OCI-LY7 (cell line): ENCODE data around the gene PTPN13. TPM values are rescaled to one million over a fixed set of nuclear protein-coding genes. Genes with fewer than 3 reads are reported as not detected.

Source experiments
- BruUV-seq: library from RNA; stranded (reverse); fragments of 400-500 nt; replicated peaks from 2 replicates; lab custom pipeline; 2021; lab: Mats Ljungman, UMichigan
- CTCF ChIA-PET: fragments of 300-600 bp; sonication (Branson Sonifier 250); formaldehyde crosslinking; loops from one replicate; lab custom pipeline; 2022; ENCODE audit warnings: antibody characterized with exemption; ENCODE audit not compliant: unreplicated experiment; lab: Charles Lee
- POLR2A ChIA-PET: fragments of 300-600 bp; sonication (Branson Sonifier 250); formaldehyde crosslinking; loops from one replicate; lab custom pipeline; 2022; ENCODE audit warnings: antibody characterized with exemption; lab: Charles Lee
- DNase-seq: peaks from one replicate; pipeline ENCODE4 v3.0.0-alpha.2; 2015; ENCODE audit warnings: low spot score
- H2AFZ ChIP-seq: fragments of 200-600 bp; sonication (generic), shearing (Covaris generic); 2 replicates; pipeline ENCODE4 v1.6.1; 2014; ENCODE audit warnings: mild to moderate bottlenecking, antibody characterized with exemption, low read length, moderate library complexity
- H3K27ac ChIP-seq: fragments of 200-600 bp; sonication (generic); 2 replicates; pipeline ENCODE4 v1.5.1; 2014; ENCODE audit warnings: mixed run types, low read depth, mild to moderate bottlenecking, moderate library complexity, low read length, inconsistent platforms; ENCODE audit not compliant: poor library complexity, severe bottlenecking
- H3K36me3 ChIP-seq: fragments of 200-600 bp; sonication (generic); 2 replicates; pipeline ENCODE4 v1.6.1; 2014; ENCODE audit warnings: mild to moderate bottlenecking, antibody characterized with exemption, low read length, moderate library complexity, mixed read lengths; ENCODE audit not compliant: insufficient read depth
- H3K4me1 ChIP-seq: fragments of 200-600 bp; sonication (generic); 2 replicates; pipeline ENCODE4 v1.5.1; 2014; ENCODE audit warnings: mild to moderate bottlenecking, low read length; ENCODE audit not compliant: insufficient read depth, poor library complexity, severe bottlenecking
- H3K4me2 ChIP-seq: fragments of 200-600 bp; sonication (generic); 2 replicates; pipeline ENCODE4 v1.6.1; 2014; ENCODE audit warnings: mild to moderate bottlenecking, low read length
- H3K4me3 ChIP-seq: fragments of 200-600 bp; sonication (generic); 2 replicates; pipeline ENCODE4 v1.5.1; 2014; ENCODE audit warnings: mild to moderate bottlenecking, low read depth, low read length; ENCODE audit not compliant: poor library complexity, severe bottlenecking
- H3K79me2 ChIP-seq: fragments of 200-600 bp; sonication (generic); 2 replicates; pipeline ENCODE4 v1.6.1; 2016; ENCODE audit warnings: low read depth, mild to moderate bottlenecking, low read length, moderate library complexity, mixed read lengths; ENCODE audit not compliant: insufficient read depth
- H3K9me2 ChIP-seq: fragments of 200-600 bp; sonication (generic); 2 replicates; pipeline ENCODE4 v1.6.1; 2016; ENCODE audit warnings: mild to moderate bottlenecking, low read length, mixed read lengths; ENCODE audit not compliant: insufficient read depth
- H3K9me3 ChIP-seq: fragments of 200-600 bp; sonication (generic); 2 replicates; pipeline ENCODE4 v1.6.1; 2014; ENCODE audit warnings: mild to moderate bottlenecking, mixed run types, low read length, mixed read lengths
- H4K20me1 ChIP-seq: fragments of 200-600 bp; sonication (generic); 2 replicates; pipeline ENCODE4 v1.6.1; 2014; ENCODE audit warnings: mild to moderate bottlenecking, antibody characterized with exemption, low read length, moderate library complexity, mixed read lengths; ENCODE audit not compliant: insufficient read depth
- EZH2phosphoT487 ChIP-seq: fragments of 200-600 bp; sonication (generic); IDR thresholded peaks from 2 replicates; pipeline ENCODE4 v1.6.1; 2018; ENCODE audit warnings: low read depth, borderline replicate concordance, mild to moderate bottlenecking, mixed run types, antibody characterized with exemption, low read length, moderate library complexity, mixed read lengths
- intact Hi-C: fragments of 100-400 bp; cut with micrococcal nuclease; formaldehyde crosslinking; loops from one replicate; pipeline ENCODE4 v1.10.0; 2022; ENCODE audit not compliant: unreplicated experiment
- total RNA-seq, 2 experiments: library from RNA; depleted of rRNA in 1 of 2; stranded (reverse); fragments of >200 nt in 1 of 2; shearing (Covaris generic) in 1 of 2; gene quantifications; 2 replicates each; pipeline ENCODE4 v1.2.3, GENCODE V29; 2014 to 2022
- TF ChIP-seq, protein P1 (sequence below): fragments of 200-600 bp; sonication (generic); conservative IDR thresholded peaks from 2 replicates; pipeline ENCODE4 v1.5.1; 2014; ENCODE audit warnings: mild to moderate bottlenecking, antibody characterized with exemption, low read length, moderate library complexity, mixed read lengths

Gene PTPN13
- total RNA-seq, 2 experiments from 2014 or later = not detected

DNA sequence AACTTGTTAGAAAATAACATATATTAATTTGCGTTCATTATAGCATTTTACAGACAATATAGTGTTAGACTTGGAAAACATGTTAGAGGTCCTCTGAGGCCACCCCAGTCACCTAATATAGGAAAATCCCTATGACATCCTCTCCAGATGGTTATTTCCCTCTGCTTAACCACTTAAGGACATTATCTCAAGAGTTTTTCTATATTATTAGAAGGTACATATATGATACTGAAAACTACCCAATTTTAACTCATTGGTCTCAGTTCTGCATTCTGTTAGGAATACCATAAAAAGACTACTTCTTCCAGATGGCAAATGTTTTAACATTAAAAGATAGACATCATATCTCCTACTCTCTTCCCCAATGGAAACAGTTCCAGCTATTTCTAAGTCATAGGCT lies 21.4 kb downstream of the PTPN13 start:
- H3K4me1 ChIP-seq = no peaks in the 10 kb centered on the region
- no peak overlapping the region for H3K4me3 ChIP-seq
- no peaks in the 10 kb centered on the region for H3K79me2 ChIP-seq
- no peak overlapping the region for H3K27ac ChIP-seq
- H3K36me3 ChIP-seq = no peaks in the 10 kb centered on the region
- no TSS peak for BruUV-seq
- POLR2A ChIA-PET = no interaction called here
- DNase-seq = no peak
- H3K4me2 ChIP-seq = no peak overlapping the region
- no peak overlapping the region for H2AFZ ChIP-seq
- CTCF ChIA-PET = no interaction called here
- TF ChIP-seq, protein P1, sequence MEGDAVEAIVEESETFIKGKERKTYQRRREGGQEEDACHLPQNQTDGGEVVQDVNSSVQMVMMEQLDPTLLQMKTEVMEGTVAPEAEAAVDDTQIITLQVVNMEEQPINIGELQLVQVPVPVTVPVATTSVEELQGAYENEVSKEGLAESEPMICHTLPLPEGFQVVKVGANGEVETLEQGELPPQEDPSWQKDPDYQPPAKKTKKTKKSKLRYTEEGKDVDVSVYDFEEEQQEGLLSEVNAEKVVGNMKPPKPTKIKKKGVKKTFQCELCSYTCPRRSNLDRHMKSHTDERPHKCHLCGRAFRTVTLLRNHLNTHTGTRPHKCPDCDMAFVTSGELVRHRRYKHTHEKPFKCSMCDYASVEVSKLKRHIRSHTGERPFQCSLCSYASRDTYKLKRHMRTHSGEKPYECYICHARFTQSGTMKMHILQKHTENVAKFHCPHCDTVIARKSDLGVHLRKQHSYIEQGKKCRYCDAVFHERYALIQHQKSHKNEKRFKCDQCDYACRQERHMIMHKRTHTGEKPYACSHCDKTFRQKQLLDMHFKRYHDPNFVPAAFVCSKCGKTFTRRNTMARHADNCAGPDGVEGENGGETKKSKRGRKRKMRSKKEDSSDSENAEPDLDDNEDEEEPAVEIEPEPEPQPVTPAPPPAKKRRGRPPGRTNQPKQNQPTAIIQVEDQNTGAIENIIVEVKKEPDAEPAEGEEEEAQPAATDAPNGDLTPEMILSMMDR = no peak
- no peaks in the 10 kb centered on the region for H3K9me3 ChIP-seq
- no peaks in the 10 kb centered on the region for H4K20me1 ChIP-seq
- no peaks in the 10 kb centered on the region for H3K9me2 ChIP-seq
- intact Hi-C loops = no loop called here

DNA sequence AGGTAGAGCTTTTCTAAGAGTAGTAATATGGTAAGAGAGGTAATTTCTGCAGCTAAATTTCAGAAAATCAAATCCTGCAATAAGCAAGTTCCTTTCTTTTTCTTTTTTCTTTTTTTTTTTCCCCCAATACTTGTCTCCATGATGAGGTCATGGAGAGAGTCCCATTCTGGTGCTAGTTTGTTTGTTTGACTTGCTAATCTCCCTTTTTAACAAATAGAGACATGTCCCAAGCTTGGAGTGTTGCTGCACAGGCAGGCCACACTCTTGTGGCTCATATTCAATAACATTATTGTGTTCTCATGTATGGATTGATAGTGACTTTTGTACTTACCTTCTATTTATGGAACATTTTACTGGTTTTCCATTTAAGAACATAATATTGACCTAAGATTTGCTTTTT lies 25.5 kb downstream of the PTPN13 start:
- intact Hi-C loops = no loop called here
- Histone ChIP-seq H3K4me2 (no peak overlapping the region), H3K27ac (no peak overlapping the region), H3K36me3 (no peaks in the 10 kb centered on the region), H2AFZ (no peak overlapping the region), H3K4me1 (no peaks in the 10 kb centered on the region), H4K20me1 (no peaks in the 10 kb centered on the region), H3K9me3 (no peaks in the 10 kb centered on the region), H3K79me2 (no peaks in the 10 kb centered on the region), H3K4me3 (no peak overlapping the region), H3K9me2 (no peaks in the 10 kb centered on the region)
- POLR2A ChIA-PET = interaction anchor here (0.6 kb wide), 1 partner anchor 161 kb away, joined by 3 read pairs; no protein-coding TSS in a partner anchor
- TF ChIP-seq EZH2phosphoT487 = no peak
- TF ChIP-seq, protein P1 = no peak
- CTCF ChIA-PET = no interaction called here
- DNase-seq = no peak
- no TSS peak for BruUV-seq

- H3K36me3 ChIP-seq = no peaks in the 10 kb centered on the region
- intact Hi-C loops = no loop called here
- no TSS peak for BruUV-seq
- H2AFZ ChIP-seq = no peak overlapping the region
- H3K79me2 ChIP-seq = no peaks in the 10 kb centered on the region
- H3K4me3 ChIP-seq = no peak overlapping the region
- DNase-seq = no peak
- no peak overlapping the region for H3K4me2 ChIP-seq
- H3K4me1 ChIP-seq = no peaks in the 10 kb centered on the region
- H4K20me1 ChIP-seq = no peaks in the 10 kb centered on the region
- ChIA-PET POLR2A (interaction anchor here (0.7 kb wide), 1 partner anchor 10 kb away, joined by 3 read pairs; no protein-coding TSS in a partner anchor), CTCF (no interaction called here)
- no peak for TF ChIP-seq EZH2phosphoT487
- TF ChIP-seq, protein P1 = no peak
- no peaks in the 10 kb centered on the region for H3K9me3 ChIP-seq
- H3K27ac ChIP-seq = no peak overlapping the region
- H3K9me2 ChIP-seq = no peaks in the 10 kb centered on the region
Observed at GRCh38 chr4:86621435-86621834, 27.3 kb downstream of the PTPN13 start.
